Testis (tissue), 2 donors: Measurements from ENCODE around the gene MIB1.

Experiments used
- CTCF ChIP-seq, 3 experiments: fragments of 450-650 bp in 2 of 3; fragments of 200-600 bp in 1 of 3; sonication (generic) in 1 of 3; IDR thresholded peaks; one replicate each; pipeline ENCODE4 v1.5.1; 2016 to 2019; ENCODE audit warnings: antibody characterized with exemption in 3 of 3, mild to moderate bottlenecking in 2 of 3, moderate library complexity in 1 of 3
- POLR2A ChIP-seq: fragments of 450-650 bp; IDR thresholded peaks from one replicate; pipeline ENCODE4 v1.6.1; 2017; ENCODE audit warnings: antibody characterized with exemption, mild to moderate bottlenecking, moderate library complexity

GRCh38 chr18:21851327-21851961, 110.9 kb downstream of the MIB1 start:
- no peak for TF ChIP-seq POLR2A
- peak in 1 of 3 experiments; percentile 29 for TF ChIP-seq CTCF (IDR thresholded peaks at IDR 0.05)
